ENCODE measurements around the gene CC2D1B.
"Not testable (repeated sequence)": the region's sequence is repeated elsewhere in the genome, so short reads cannot be mapped to it uniquely, and the experiment has no call there.

Gene CC2D1B

GRCh38 chr1:52365746-52366516, at the start of gene CC2D1B:
CC2D1B (minus strand) TSS chr1:52366205; CDS start chr1:52364620, 1,585 bp downstream.
- DNase-seq, result peak; percentile 92 to 98

GRCh38 chr1:52414942-52415341, 48.9 kb upstream of the CC2D1B start:
- no peak for DNase-seq

GRCh38 chr1:52413410-52413989, 47.5 kb upstream of the CC2D1B start:
- no peak for DNase-seq

- no peak for DNase-seq
Observed at GRCh38 chr1:52404975-52405338, 39.0 kb upstream of the CC2D1B start.

- peak; percentile 96 to 98 for DNase-seq
Observed at GRCh38 chr1:52404116-52404974, 38.3 kb upstream of the CC2D1B start, which contains the start of the genes ORC1 and PRPF38A. ORC1 (minus strand) TSS chr1:52404423; CDS start chr1:52402223, 2,200 bp downstream. PRPF38A (plus strand) TSS chr1:52404602; CDS start chr1:52404750, 148 bp downstream.

GRCh38 chr1:52403566-52404115, 37.6 kb upstream of the CC2D1B start:
- peak; percentile 24 to 62 for DNase-seq

GRCh38 chr1:52402860-52403240, 36.8 kb upstream of the CC2D1B start:
- no peak for DNase-seq

GRCh38 chr1:52400131-52400530, 34.1 kb upstream of the CC2D1B start:
- no peak for DNase-seq

GRCh38 chr1:52399629-52400028, 33.6 kb upstream of the CC2D1B start:
- DNase-seq, result no peak

- no peak for DNase-seq
Observed at GRCh38 chr1:52393174-52393573, 27.2 kb upstream of the CC2D1B start.

GRCh38 chr1:52386458-52386857, 20.5 kb upstream of the CC2D1B start:
- no peak for DNase-seq

GRCh38 chr1:52385376-52385775, 19.4 kb upstream of the CC2D1B start:
- DNase-seq, result no peak

- DNase-seq, result not testable (repeated sequence)
Observed at GRCh38 chr1:52369851-52370250, 3.8 kb upstream of the CC2D1B start.

- peak; percentile 54 to 71 for DNase-seq
Observed at GRCh38 chr1:52368383-52369172, 2.6 kb upstream of the CC2D1B start.

- no peak for DNase-seq
Observed at GRCh38 chr1:52367272-52367671, 1.3 kb upstream of the CC2D1B start.

GRCh38 chr1:52366517-52366827, 467 bp upstream of the CC2D1B start:
- no peak for DNase-seq

- peak in 1 of 2 experiments; percentile 10 for DNase-seq
Observed at GRCh38 chr1:52365071-52365745, 797 bp downstream of the CC2D1B start.

- DNase-seq, result no peak
Observed at GRCh38 chr1:52364235-52364839, 1.7 kb downstream of the CC2D1B start.

- no peak for DNase-seq
Observed at GRCh38 chr1:52360595-52360968, 5.4 kb downstream of the CC2D1B start.

- DNase-seq, result no peak
Observed at GRCh38 chr1:52359676-52360594, 6.1 kb downstream of the CC2D1B start.

All from SHP77 (cell line).